Neural cell (in vitro differentiated cells): ENCODE results near the gene TK2. TPM values are rescaled to one million over a fixed set of nuclear protein-coding genes. Genes with fewer than 3 reads are reported as not detected.

Experiments used
- H2AFZ ChIP-seq: fragments of 200-600, 300-800 bp; sonication (generic), shearing (Covaris generic); 2 replicates; pipeline ENCODE4 v1.6.0; 2014; ENCODE audit warnings: low read depth, mild to moderate bottlenecking, antibody characterized with exemption, low read length, moderate library complexity
- H3F3A ChIP-seq: fragments of 200-600 bp; shearing (Covaris generic); 2 replicates; pipeline ENCODE4 v1.6.1; 2016; ENCODE audit warnings: mild to moderate bottlenecking, moderate library complexity, mixed read lengths, antibody characterized with exemption, low read length; ENCODE audit not compliant: insufficient read depth, poor library complexity, severe bottlenecking
- H3K27ac ChIP-seq: fragments of 200-600, 300-800 bp; sonication (generic), shearing (Covaris generic); 2 replicates; pipeline ENCODE4 v1.5.1; 2014; ENCODE audit warnings: mild to moderate bottlenecking, low read length, moderate library complexity
- H3K27me3 ChIP-seq: fragments of 300-800, 200-600 bp; sonication (generic), shearing (Covaris generic); 2 replicates; pipeline ENCODE4 v1.6.0; 2014; ENCODE audit warnings: mild to moderate bottlenecking, low read depth, low read length, moderate library complexity; ENCODE audit not compliant: insufficient read depth
- H3K36me3 ChIP-seq: fragments of 300-800, 200-600 bp; sonication (generic), shearing (Covaris generic); 2 replicates; pipeline ENCODE4 v1.5.1; 2014; ENCODE audit warnings: mild to moderate bottlenecking, antibody characterized with exemption, low read length, moderate library complexity; ENCODE audit not compliant: insufficient read depth
- H3K4me2 ChIP-seq: fragments of 300-800, 200-600 bp; sonication (generic), shearing (Covaris generic); 2 replicates; pipeline ENCODE4 v1.6.0; 2014; ENCODE audit warnings: mild to moderate bottlenecking, low read length
- H3K4me3 ChIP-seq: fragments of 300-800, 200-600 bp; sonication (generic), shearing (Covaris generic); 2 replicates; pipeline ENCODE4 v1.5.1; 2014; ENCODE audit warnings: mild to moderate bottlenecking, low read length, moderate library complexity
- H3K79me2 ChIP-seq: fragments of 200-600 bp; shearing (Covaris generic); replicated peaks from 2 replicates; pipeline ENCODE4 v1.6.0; 2014; ENCODE audit warnings: mild to moderate bottlenecking, low read length, moderate library complexity; ENCODE audit not compliant: insufficient read depth
- H3K9ac ChIP-seq: fragments of 300-800, 200-600 bp; sonication (generic), shearing (Covaris generic); 2 replicates; pipeline ENCODE4 v1.6.1; 2016; ENCODE audit warnings: mild to moderate bottlenecking, low read length, mixed read lengths
- H3K9me2 ChIP-seq: fragments of 200-600 bp; shearing (Covaris generic); 2 replicates; pipeline ENCODE4 v1.6.1; 2016; ENCODE audit warnings: mild to moderate bottlenecking, low read length, mixed read lengths; ENCODE audit not compliant: insufficient read depth
- H3K9me3 ChIP-seq: fragments of 200-600, 300-800 bp; sonication (generic), shearing (Covaris generic); 2 replicates; pipeline ENCODE4 v1.6.1; 2016; ENCODE audit warnings: mild to moderate bottlenecking, mixed run types, low read length, moderate library complexity, mixed read lengths
- H4K20me1 ChIP-seq: fragments of 200-600 bp; shearing (Covaris generic); 2 replicates; pipeline ENCODE4 v1.6.1; 2016; ENCODE audit warnings: mild to moderate bottlenecking, mixed run types; ENCODE audit not compliant: insufficient read depth
- CTCF ChIP-seq: fragments of 450-650 bp; IDR thresholded peaks from 2 replicates; pipeline ENCODE4 v1.5.1; 2014; ENCODE audit warnings: antibody characterized with exemption, mild to moderate bottlenecking, moderate library complexity; ENCODE audit not compliant: poor library complexity, severe bottlenecking
- EP300 ChIP-seq: fragments of 450-650 bp; conservative IDR thresholded peaks from 2 replicates; pipeline ENCODE4 v1.6.1; 2014; ENCODE audit warnings: antibody characterized with exemption, mild to moderate bottlenecking, moderate library complexity; ENCODE audit not compliant: poor library complexity, severe bottlenecking
- EZH2 ChIP-seq: fragments of 200-600, 300-800 bp; shearing (Covaris generic), sonication (generic); IDR thresholded peaks from 2 replicates; pipeline ENCODE4 v1.6.1; 2014; ENCODE audit warnings: antibody characterized with exemption, low read length, borderline replicate concordance, mild to moderate bottlenecking; ENCODE audit not compliant: insufficient read depth, poor library complexity, severe bottlenecking
- MXI1 ChIP-seq: fragments of 450-650 bp; conservative IDR thresholded peaks from 2 replicates; pipeline ENCODE4 v1.6.1; 2014; ENCODE audit warnings: antibody characterized with exemption, mild to moderate bottlenecking; ENCODE audit not compliant: poor library complexity, severe bottlenecking
- POLR2AphosphoS5 ChIP-seq: IDR thresholded peaks from 2 replicates; pipeline ENCODE4 v1.6.1; 2012
- RAD21 ChIP-seq: fragments of 450-650 bp; conservative IDR thresholded peaks from 2 replicates; pipeline ENCODE4 v1.6.1; 2014; ENCODE audit warnings: antibody characterized with exemption, mild to moderate bottlenecking, moderate library complexity
- SMC3 ChIP-seq: fragments of 450-650 bp; conservative IDR thresholded peaks from 2 replicates; pipeline ENCODE4 v1.6.1; 2014; ENCODE audit warnings: antibody characterized with exemption, mild to moderate bottlenecking, moderate library complexity; ENCODE audit not compliant: poor library complexity
- TAF1 ChIP-seq: IDR thresholded peaks from 2 replicates; pipeline ENCODE4 v1.6.1; 2012; ENCODE audit warnings: low read depth
- polyA plus RNA-seq: library from polyadenylated mRNA; depleted of rRNA; stranded (reverse); fragments of >200 nt; gene quantifications from 2 replicates; pipeline ENCODE4 v1.2.3, GENCODE V29; 2014
- TF ChIP-seq, protein P1 (sequence below): IDR thresholded peaks from 2 replicates; pipeline ENCODE4 v1.6.1; 2012; ENCODE audit warnings: borderline replicate concordance

Gene TK2
- polyA plus RNA-seq, 1 donor from 2014 or later = 15.9 TPM

GRCh38 chr16:66576296-66576695 is 26.4 kb upstream of the TK2 start:
- H4K20me1 ChIP-seq = no peaks in the 10 kb centered on the region
- TF ChIP-seq TAF1 (no peak), EP300 (no peak), SMC3 (no peak), EZH2 (no peak), CTCF (no peak), POLR2AphosphoS5 (no peak), MXI1 (no peak), RAD21 (no peak)
- TF ChIP-seq, protein P1, sequence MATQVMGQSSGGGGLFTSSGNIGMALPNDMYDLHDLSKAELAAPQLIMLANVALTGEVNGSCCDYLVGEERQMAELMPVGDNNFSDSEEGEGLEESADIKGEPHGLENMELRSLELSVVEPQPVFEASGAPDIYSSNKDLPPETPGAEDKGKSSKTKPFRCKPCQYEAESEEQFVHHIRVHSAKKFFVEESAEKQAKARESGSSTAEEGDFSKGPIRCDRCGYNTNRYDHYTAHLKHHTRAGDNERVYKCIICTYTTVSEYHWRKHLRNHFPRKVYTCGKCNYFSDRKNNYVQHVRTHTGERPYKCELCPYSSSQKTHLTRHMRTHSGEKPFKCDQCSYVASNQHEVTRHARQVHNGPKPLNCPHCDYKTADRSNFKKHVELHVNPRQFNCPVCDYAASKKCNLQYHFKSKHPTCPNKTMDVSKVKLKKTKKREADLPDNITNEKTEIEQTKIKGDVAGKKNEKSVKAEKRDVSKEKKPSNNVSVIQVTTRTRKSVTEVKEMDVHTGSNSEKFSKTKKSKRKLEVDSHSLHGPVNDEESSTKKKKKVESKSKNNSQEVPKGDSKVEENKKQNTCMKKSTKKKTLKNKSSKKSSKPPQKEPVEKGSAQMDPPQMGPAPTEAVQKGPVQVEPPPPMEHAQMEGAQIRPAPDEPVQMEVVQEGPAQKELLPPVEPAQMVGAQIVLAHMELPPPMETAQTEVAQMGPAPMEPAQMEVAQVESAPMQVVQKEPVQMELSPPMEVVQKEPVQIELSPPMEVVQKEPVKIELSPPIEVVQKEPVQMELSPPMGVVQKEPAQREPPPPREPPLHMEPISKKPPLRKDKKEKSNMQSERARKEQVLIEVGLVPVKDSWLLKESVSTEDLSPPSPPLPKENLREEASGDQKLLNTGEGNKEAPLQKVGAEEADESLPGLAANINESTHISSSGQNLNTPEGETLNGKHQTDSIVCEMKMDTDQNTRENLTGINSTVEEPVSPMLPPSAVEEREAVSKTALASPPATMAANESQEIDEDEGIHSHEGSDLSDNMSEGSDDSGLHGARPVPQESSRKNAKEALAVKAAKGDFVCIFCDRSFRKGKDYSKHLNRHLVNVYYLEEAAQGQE = no peak
- H3K27me3 ChIP-seq = peaks cover 21% of the 10 kb centered on the region

DNA sequence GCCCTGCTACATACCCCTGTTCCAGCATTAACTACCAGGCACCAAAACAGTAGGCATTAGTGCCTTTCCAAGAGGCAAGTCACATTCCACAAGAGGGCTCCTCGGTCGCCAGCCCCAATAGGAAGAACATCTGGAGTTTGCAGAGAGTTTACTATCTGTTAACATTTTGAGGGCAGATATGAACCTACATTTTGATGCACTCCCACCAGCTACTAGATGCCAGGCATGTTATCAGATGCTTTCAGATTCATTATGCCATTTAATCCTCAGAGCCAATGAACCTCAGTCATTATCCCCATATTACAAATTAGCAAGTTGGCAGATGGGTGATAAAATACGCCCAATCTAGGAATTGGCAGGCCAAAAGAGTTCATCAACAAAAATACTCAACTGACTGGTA is 25.1 kb upstream of the TK2 start:
- Histone ChIP-seq H3K9me2 (no peaks in the 10 kb centered on the region), H3K27me3 (peaks cover 21% of the 10 kb centered on the region), H3K9ac (no peak overlapping the region), H3K79me2 (no peaks in the 10 kb centered on the region), H3K4me2 (no peak overlapping the region), H2AFZ (no peak overlapping the region), H3F3A (no peaks in the 10 kb centered on the region), H3K4me3 (no peak overlapping the region), H3K9me3 (no peaks in the 10 kb centered on the region), H3K36me3 (no peaks in the 10 kb centered on the region), H3K27ac (no peak overlapping the region), H4K20me1 (no peaks in the 10 kb centered on the region)
- TF ChIP-seq, protein P1 = no peak
- TF ChIP-seq RAD21 (no peak), POLR2AphosphoS5 (no peak)

More at GRCh38 chr16:66576296-66576695, 26.4 kb upstream of the TK2 start:
- no peak overlapping the region for H3K9ac ChIP-seq
- H3K27ac ChIP-seq = no peak overlapping the region
- no peaks in the 10 kb centered on the region for H3K36me3 ChIP-seq
- H3K4me3 ChIP-seq = no peak overlapping the region
- no peaks in the 10 kb centered on the region for H3K79me2 ChIP-seq
- no peak overlapping the region for H2AFZ ChIP-seq
- no peaks in the 10 kb centered on the region for H3K9me3 ChIP-seq
- H3K4me2 ChIP-seq = no peak overlapping the region
- no peaks in the 10 kb centered on the region for H3F3A ChIP-seq
- H3K9me2 ChIP-seq = no peaks in the 10 kb centered on the region
